Mesenchymal stem cell (in vitro differentiated cells and primary cell): Measurements from ENCODE around the gene TAF6L.

Experiments
- DNase-seq: peaks from one replicate; pipeline ENCODE4 v3.0.0-alpha.2; 2013
- H2AFZ ChIP-seq: one replicate; pipeline ENCODE4 v1.6.1; 2013; ENCODE audit warnings: low read depth, mild to moderate bottlenecking, control low read depth, inconsistent platforms, low read length, moderate library complexity
- H2AK5ac ChIP-seq: 2 replicates; pipeline ENCODE4 v1.6.1; 2013; ENCODE audit warnings: low read length, moderate library complexity, mild to moderate bottlenecking, inconsistent platforms; ENCODE audit not compliant: severe bottlenecking
- H2BK120ac ChIP-seq: one replicate; pipeline ENCODE4 v1.6.1; 2013; ENCODE audit warnings: low read depth, mild to moderate bottlenecking, inconsistent platforms, low read length, moderate library complexity
- H2BK12ac ChIP-seq, 2 experiments: one replicate each; pipeline ENCODE4 v1.6.1; 2013; ENCODE audit warnings: inconsistent platforms in 2 of 2, low read length in 2 of 2, mild to moderate bottlenecking in 2 of 2, moderate library complexity in 2 of 2, control low read depth in 1 of 2
- H2BK15ac ChIP-seq: one replicate; pipeline ENCODE4 v1.6.1; 2013; ENCODE audit warnings: mild to moderate bottlenecking, low read depth, inconsistent platforms; ENCODE audit not compliant: poor library complexity, severe bottlenecking
- H2BK5ac ChIP-seq: 2 replicates; pipeline ENCODE4 v1.6.1; 2013; ENCODE audit warnings: low read depth, mild to moderate bottlenecking, low read length, control low read depth, inconsistent platforms; ENCODE audit not compliant: poor library complexity, severe bottlenecking
- H3K14ac ChIP-seq, 2 experiments: one replicate each; pipeline ENCODE4 v1.6.1; 2013; ENCODE audit warnings: inconsistent platforms in 2 of 2, low read length in 2 of 2, control low read depth in 1 of 2, mild to moderate bottlenecking in 1 of 2, moderate library complexity in 1 of 2
- H3K18ac ChIP-seq, 2 experiments: one replicate each; pipeline ENCODE4 v1.6.1; 2013; ENCODE audit warnings: inconsistent platforms in 2 of 2, low read length in 2 of 2, control low read depth in 1 of 2, low read depth in 1 of 2, mild to moderate bottlenecking in 1 of 2
- H3K23ac ChIP-seq, 2 experiments: one replicate each; pipeline ENCODE4 v1.6.1; 2013; ENCODE audit warnings: inconsistent platforms in 2 of 2, low read length in 2 of 2, mild to moderate bottlenecking in 2 of 2, moderate library complexity in 2 of 2, control low read depth in 1 of 2
- H3K27ac ChIP-seq: 2 replicates; pipeline ENCODE4 v1.5.1; 2013; ENCODE audit warnings: mild to moderate bottlenecking, moderate library complexity, low read length, control low read depth, inconsistent platforms; ENCODE audit not compliant: poor library complexity, severe bottlenecking
- H3K27me3 ChIP-seq, 2 experiments: 2 replicates each; pipeline versions ENCODE4 v1.6.1 to v1.7.0; 2013; ENCODE audit warnings: low read length in 2 of 2, mild to moderate bottlenecking in 2 of 2, moderate library complexity in 2 of 2, control low read depth in 1 of 2, inconsistent platforms in 1 of 2; ENCODE audit not compliant: control insufficient read depth in 1 of 2, insufficient read depth in 1 of 2
- H3K36me3 ChIP-seq, 2 experiments: 2 replicates each; pipeline versions ENCODE4 v1.6.1 to v1.7.0; 2013; ENCODE audit warnings: low read length in 2 of 2, control low read depth in 1 of 2, inconsistent platforms in 1 of 2, low read depth in 1 of 2, mild to moderate bottlenecking in 1 of 2; ENCODE audit not compliant: insufficient read depth in 2 of 2, control insufficient read depth in 1 of 2
- H3K4ac ChIP-seq, 2 experiments: one replicate each; pipeline ENCODE4 v1.6.1; 2013; ENCODE audit warnings: inconsistent platforms in 2 of 2, low read length in 2 of 2, mild to moderate bottlenecking in 2 of 2, moderate library complexity in 2 of 2, control low read depth in 1 of 2, low read depth in 1 of 2
- H3K4me1 ChIP-seq: 2 replicates; pipeline ENCODE4 v1.6.1; 2013; ENCODE audit warnings: low read depth, low read length, control low read depth; ENCODE audit not compliant: control insufficient read depth, insufficient read depth
- H3K4me2 ChIP-seq: 2 replicates; pipeline ENCODE4 v1.6.1; 2013; ENCODE audit warnings: low read length, mild to moderate bottlenecking, inconsistent platforms; ENCODE audit not compliant: poor library complexity, severe bottlenecking
- H3K4me3 ChIP-seq, 2 experiments: 2 replicates each; pipeline versions ENCODE4 v1.5.1 to v1.7.0; 2013; ENCODE audit warnings: low read length in 2 of 2, mild to moderate bottlenecking in 2 of 2, control low read depth in 1 of 2, low read depth in 1 of 2; ENCODE audit not compliant: insufficient read depth in 1 of 2
- H3K79me1 ChIP-seq: replicated peaks from 2 replicates; pipeline ENCODE4 v1.6.1; 2013; ENCODE audit warnings: mild to moderate bottlenecking, control low read depth, low read length, inconsistent platforms; ENCODE audit not compliant: poor library complexity, severe bottlenecking
- H3K9ac ChIP-seq: 2 replicates; pipeline ENCODE4 v1.7.0; 2013; ENCODE audit warnings: mild to moderate bottlenecking, low read length, moderate library complexity
- H3K9me3 ChIP-seq: 2 replicates; pipeline ENCODE4 v1.7.0; 2013; ENCODE audit warnings: mild to moderate bottlenecking, low read length; ENCODE audit not compliant: control insufficient read depth
- H4K8ac ChIP-seq: one replicate; pipeline ENCODE4 v1.6.1; 2013; ENCODE audit warnings: inconsistent platforms, mild to moderate bottlenecking, low read length, moderate library complexity
- H4K91ac ChIP-seq: one replicate; pipeline ENCODE4 v1.6.1; 2013; ENCODE audit warnings: mild to moderate bottlenecking, low read length, inconsistent platforms
- WGBS: methylation state at CpG from one replicate; pipeline ENCODE4 v1.1.7; 2013; ENCODE audit warnings: mixed read lengths; 5-methylcytosine and 5-hydroxymethylcytosine counted together

The TAF6L gene

GRCh38 chr11:62801071-62801470 is 29.9 kb downstream of the TAF6L start:
- Histone ChIP-seq H3K9ac (no peak overlapping the region), H2BK5ac (no peak overlapping the region), H2BK12ac (no peak overlapping the region), H3K4ac (no peak overlapping the region), H3K4me2 (no peak overlapping the region), H2AFZ (no peak overlapping the region), H4K8ac (no peak overlapping the region), H3K79me1 (peaks cover 34% of the 10 kb centered on the region), H3K27me3 (no peaks in the 10 kb centered on the region), H3K4me1 (peaks cover 6% of the 10 kb centered on the region), H3K18ac (no peak overlapping the region), H3K23ac (no peak overlapping the region), H3K27ac (no peak overlapping the region), H4K91ac (no peak overlapping the region), H3K4me3 (no peak overlapping the region), H2BK15ac (no peak overlapping the region), H2BK120ac (no peak overlapping the region), H3K36me3 (peaks cover 67 to 74% of the 10 kb centered on the region in 2 experiments), H3K14ac (no peak overlapping the region), H3K9me3 (no peaks in the 10 kb centered on the region), H2AK5ac (no peak overlapping the region)
- WGBS: 96% methylated on average over 4 of the region's 4 CpGs
- DNase-seq: no peak

- Histone ChIP-seq H3K36me3 (peaks cover 39 to 41% of the 10 kb centered on the region in 2 experiments), H3K27me3 (no peaks in the 10 kb centered on the region), H4K8ac (peak overlapping the region; percentile 5), H3K27ac (peak overlapping the region; percentile 38), H3K4me2 (peak overlapping the region; percentile 51), H3K4me1 (peaks cover 16% of the 10 kb centered on the region), H3K4me3 (peak overlapping the region; percentile 94 to 95), H3K9ac (peak overlapping the region; percentile 98), H4K91ac (no peak overlapping the region), H3K79me1 (peaks cover 20% of the 10 kb centered on the region), H3K18ac (peak overlapping the region; percentile 45 to 54), H2AK5ac (no peak overlapping the region), H2BK12ac (no peak overlapping the region), H3K9me3 (no peaks in the 10 kb centered on the region), H2AFZ (no peak overlapping the region), H3K23ac (peak overlapping the region in 1 of 2 experiments; percentile 67), H2BK15ac (no peak overlapping the region), H3K4ac (peak overlapping the region in 1 of 2 experiments; percentile 78), H2BK5ac (no peak overlapping the region), H3K14ac (peak overlapping the region in 1 of 2 experiments; percentile 68), H2BK120ac (no peak overlapping the region)
- peak; percentile 75 for DNase-seq
- 8% methylated on average over 13 of the region's 14 CpGs for WGBS
Observed at GRCh38 chr11:62804310-62805075, 33.3 kb downstream of the TAF6L start.

- Histone ChIP-seq H3K18ac (peak within 1 kb of the TSS; percentile 78 to 91), H3K4me1 (peaks cover 16% of the 10 kb centered on the region), H3K4me3 (peak within 1 kb of the TSS; percentile 94 to 95), H3K27me3 (no peaks in the 10 kb centered on the region), H2AFZ (no peak within 1 kb of the TSS), H3K14ac (peak within 1 kb of the TSS in 1 of 2 experiments; percentile 98), H4K91ac (no peak within 1 kb of the TSS), H2BK15ac (peak within 1 kb of the TSS; percentile 86), H3K27ac (peak within 1 kb of the TSS; percentile 75), H3K23ac (peak within 1 kb of the TSS in 1 of 2 experiments; percentile 96), H3K9me3 (no peaks in the 10 kb centered on the region), H2BK5ac (peak within 1 kb of the TSS; percentile 26), H3K9ac (peak within 1 kb of the TSS; percentile 98), H3K79me1 (peaks cover 16% of the 10 kb centered on the region), H3K36me3 (peaks cover 31 to 33% of the 10 kb centered on the region in 2 experiments), H2BK12ac (peak within 1 kb of the TSS; percentile 46 to 71), H3K4ac (peak within 1 kb of the TSS; percentile 50 to 79), H2BK120ac (no peak within 1 kb of the TSS), H2AK5ac (peak within 1 kb of the TSS; percentile 49), H4K8ac (peak within 1 kb of the TSS; percentile 5), H3K4me2 (peak within 1 kb of the TSS; percentile 92)
- WGBS: 2% methylated on average over 72 of the region's 77 CpGs
- peak; percentile 92 for DNase-seq
Observed at GRCh38 chr11:62805076-62805892, 34.1 kb downstream of the TAF6L start, which contains the start of gene NXF1. Gene NXF1, minus strand, starts transcription at chr11:62805440. Its CDS starts 84 bp downstream, at chr11:62805356.
